HG03196 (cell line): Measurements from ENCODE around the gene CLECL1.
"Not testable (repeated sequence)": the region's sequence is repeated elsewhere in the genome, so short reads cannot be mapped to it uniquely, and the experiment has no call there.

Experiments used
- ATAC-seq: cut with Tn5 transposase; IDR thresholded peaks from one replicate; pipeline ENCODE4 v1.9.1; 2021; ENCODE audit not compliant: unreplicated experiment

Gene CLECL1

GRCh38 chr12:9725213-9725870 is 7.6 kb downstream of the CLECL1 start:
- ATAC-seq = no peak

GRCh38 chr12:9724023-9724422 is 8.9 kb downstream of the CLECL1 start:
- no peak for ATAC-seq

GRCh38 chr12:9721394-9722092 is 11.4 kb downstream of the CLECL1 start:
- ATAC-seq = peak; percentile 69

- ATAC-seq = no peak
Measured at GRCh38 chr12:9719790-9720189, 13.1 kb downstream of the CLECL1 start.

GRCh38 chr12:9718968-9719367 is 13.9 kb downstream of the CLECL1 start:
- no peak for ATAC-seq

- ATAC-seq = no peak
Measured at GRCh38 chr12:9717070-9717925, 15.6 kb downstream of the CLECL1 start.

GRCh38 chr12:9713032-9713558 is 19.8 kb downstream of the CLECL1 start:
- peak; percentile 76 for ATAC-seq

- ATAC-seq = no peak
Measured at GRCh38 chr12:9711664-9712063, 21.2 kb downstream of the CLECL1 start.

GRCh38 chr12:9710584-9711375 is 22.1 kb downstream of the CLECL1 start:
- ATAC-seq = no peak

GRCh38 chr12:9708853-9709252 is 24.0 kb downstream of the CLECL1 start:
- ATAC-seq = no peak

- ATAC-seq = no peak
Measured at GRCh38 chr12:9707864-9708808, 24.8 kb downstream of the CLECL1 start.

GRCh38 chr12:9707356-9707755 is 25.5 kb downstream of the CLECL1 start:
- no peak for ATAC-seq

GRCh38 chr12:9706086-9706685 is 26.7 kb downstream of the CLECL1 start:
- ATAC-seq = no peak

GRCh38 chr12:9704561-9704960 is 28.3 kb downstream of the CLECL1 start:
- ATAC-seq = not testable (repeated sequence)

- ATAC-seq = no peak
Measured at GRCh38 chr12:9702255-9702654, 30.6 kb downstream of the CLECL1 start.

GRCh38 chr12:9701380-9702154 is 31.3 kb downstream of the CLECL1 start:
- no peak for ATAC-seq

GRCh38 chr12:9700606-9700956 is 32.3 kb downstream of the CLECL1 start:
- ATAC-seq = no peak

GRCh38 chr12:9699898-9700605 is 32.8 kb downstream of the CLECL1 start:
- ATAC-seq = no peak
